ENCODE data around the gene CTNND2.
A peak's percentile ranks its signal among the peaks of the same experiment; 100 is the strongest.
"Not testable (repeated sequence)": the region's sequence is repeated elsewhere in the genome, so short reads cannot be mapped to it uniquely, and the experiment has no call there.

The CTNND2 gene

DNA sequence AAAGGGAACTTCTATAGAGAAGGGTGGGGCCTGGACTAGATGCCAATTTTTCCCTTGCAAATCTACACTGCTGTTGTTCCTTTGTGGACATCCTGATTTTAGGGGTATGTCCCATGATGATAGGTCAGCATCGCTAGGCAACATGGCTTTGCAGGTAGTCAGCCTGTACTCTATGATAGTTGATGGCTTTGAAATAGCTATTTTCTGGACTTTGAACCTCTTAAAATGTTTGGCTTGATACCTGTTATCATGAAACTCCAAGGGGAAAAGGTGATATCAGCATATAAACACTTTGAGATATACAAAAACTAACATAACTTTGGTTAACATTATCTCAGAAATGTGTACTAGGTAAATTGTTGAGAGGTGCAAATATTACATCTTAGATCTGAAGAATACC is 533.2 kb downstream of the CTNND2 start:
- DNase-seq, result no peak

DNA sequence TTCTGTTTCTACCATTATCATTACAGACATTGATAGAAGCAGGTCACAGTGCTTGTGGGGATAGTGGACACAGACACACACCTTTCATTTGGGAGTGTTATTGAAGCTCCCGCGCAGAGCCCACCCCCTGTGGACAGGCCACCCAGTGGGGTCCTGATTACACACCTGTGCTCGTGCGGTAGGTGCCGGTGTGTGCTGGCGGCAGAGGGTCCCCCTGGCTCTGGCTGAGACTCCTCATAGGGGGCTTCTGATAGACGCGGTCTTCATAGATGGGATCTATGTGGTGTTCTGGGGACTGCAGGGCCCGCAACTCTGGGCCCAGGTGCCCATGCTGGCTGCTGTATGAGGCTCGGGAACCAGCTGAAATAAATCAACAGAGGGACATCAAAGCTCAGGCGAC is 539.7 kb downstream of the CTNND2 start:
- DNase-seq, result no peak

DNA sequence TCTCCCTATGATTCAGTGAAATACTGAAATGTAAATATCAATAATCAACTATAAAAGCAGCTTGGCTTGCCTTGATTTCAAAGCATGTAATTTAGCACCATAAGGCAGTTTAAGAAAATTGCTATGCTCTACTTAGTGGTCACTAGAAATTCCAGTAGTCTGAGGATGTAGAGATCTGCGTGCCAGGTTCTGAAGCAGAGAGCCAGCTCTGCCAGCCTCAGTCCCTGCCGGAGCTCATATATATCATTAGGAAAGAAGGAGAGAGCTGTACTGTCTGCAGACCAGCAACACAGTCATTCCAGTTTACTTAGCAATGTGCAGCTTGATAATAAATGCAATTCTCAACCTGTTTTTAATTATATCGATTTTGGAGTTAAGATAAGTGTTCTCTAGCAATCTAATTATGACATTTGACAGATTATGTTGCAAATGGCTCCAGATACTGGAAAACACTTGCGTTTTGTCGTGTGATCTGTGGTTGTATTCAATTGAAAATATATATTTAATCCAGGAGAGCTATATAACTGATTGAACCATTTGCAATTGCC is 540.5 kb downstream of the CTNND2 start:
- DNase-seq, result peak; percentile 57

DNA sequence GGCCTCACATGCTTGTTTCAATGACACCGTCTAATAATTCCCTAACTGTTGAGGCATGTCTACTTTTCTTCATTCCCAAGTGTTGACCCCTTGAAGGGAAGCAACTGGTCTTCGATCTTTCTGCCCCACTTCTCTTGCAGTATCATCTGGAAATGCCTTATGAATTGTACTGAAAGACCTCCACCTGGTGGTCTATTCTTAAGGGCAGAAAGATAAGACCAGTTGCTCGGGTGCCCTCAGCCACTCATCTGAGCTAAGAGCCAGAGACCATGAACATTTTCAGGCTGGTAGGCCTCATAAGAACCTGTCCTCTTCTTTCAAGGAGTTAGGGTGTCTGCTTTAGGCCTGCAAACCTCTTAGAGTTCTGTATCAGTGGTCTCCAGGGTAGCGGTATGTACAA is 542.5 kb downstream of the CTNND2 start:
- no peak for DNase-seq

DNA sequence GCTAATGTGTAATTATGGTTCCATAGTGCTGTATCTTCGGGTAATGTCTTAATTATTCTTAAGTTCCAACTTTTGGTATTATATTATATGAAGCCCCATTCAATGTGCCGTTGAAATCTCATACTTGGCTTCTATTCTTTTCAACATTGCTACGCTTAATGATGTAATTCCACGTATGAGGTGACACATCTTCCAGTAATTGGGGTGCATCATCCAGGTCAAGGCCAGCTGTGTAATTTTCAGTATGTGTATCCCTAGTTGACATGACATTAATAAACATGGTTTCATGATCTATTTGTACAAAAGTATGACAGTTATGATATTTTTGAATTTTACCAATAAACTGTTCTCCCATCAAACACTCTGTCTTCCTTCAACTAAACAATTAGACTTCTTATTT is 546.3 kb downstream of the CTNND2 start:
- DNase-seq, result no peak

DNA sequence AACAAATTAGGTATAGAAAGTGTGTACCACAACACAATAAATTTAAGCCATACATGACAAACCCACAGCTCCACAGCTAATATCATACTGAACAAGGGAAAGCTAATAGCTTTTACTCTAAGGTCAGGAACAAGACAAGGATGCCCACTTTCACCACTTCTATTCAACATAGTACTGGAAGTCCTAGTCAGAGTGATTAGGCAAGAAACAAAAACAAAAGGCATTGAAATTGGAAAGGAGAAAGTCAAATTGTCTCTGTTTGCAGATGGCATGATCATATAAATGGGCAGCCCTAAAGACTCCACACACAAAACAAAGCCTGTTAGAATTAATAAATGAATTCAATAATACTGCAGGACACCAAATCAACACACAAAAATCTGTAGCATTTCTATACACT is 548.8 kb downstream of the CTNND2 start:
- no peak for DNase-seq

DNA sequence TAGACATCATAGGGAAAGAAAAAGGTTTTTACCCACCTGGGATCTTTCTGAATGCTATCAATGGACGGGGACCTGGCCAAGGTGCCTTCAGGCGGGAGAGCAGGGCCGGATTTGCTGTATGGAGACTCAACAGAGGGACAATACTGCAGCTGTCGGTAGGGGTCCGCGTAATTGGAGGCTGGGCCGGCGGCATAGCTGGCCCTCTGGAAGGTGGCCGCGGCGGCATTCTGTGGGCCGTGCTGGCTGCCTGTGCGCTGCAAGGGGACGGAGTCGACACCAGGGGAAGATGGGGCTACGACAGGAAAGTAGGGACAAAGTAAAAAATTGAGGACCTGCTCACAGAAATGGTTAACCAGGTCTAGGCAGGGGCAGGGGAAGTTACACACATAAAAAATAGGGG is 557.9 kb downstream of the CTNND2 start:
- no peak for DNase-seq

DNA sequence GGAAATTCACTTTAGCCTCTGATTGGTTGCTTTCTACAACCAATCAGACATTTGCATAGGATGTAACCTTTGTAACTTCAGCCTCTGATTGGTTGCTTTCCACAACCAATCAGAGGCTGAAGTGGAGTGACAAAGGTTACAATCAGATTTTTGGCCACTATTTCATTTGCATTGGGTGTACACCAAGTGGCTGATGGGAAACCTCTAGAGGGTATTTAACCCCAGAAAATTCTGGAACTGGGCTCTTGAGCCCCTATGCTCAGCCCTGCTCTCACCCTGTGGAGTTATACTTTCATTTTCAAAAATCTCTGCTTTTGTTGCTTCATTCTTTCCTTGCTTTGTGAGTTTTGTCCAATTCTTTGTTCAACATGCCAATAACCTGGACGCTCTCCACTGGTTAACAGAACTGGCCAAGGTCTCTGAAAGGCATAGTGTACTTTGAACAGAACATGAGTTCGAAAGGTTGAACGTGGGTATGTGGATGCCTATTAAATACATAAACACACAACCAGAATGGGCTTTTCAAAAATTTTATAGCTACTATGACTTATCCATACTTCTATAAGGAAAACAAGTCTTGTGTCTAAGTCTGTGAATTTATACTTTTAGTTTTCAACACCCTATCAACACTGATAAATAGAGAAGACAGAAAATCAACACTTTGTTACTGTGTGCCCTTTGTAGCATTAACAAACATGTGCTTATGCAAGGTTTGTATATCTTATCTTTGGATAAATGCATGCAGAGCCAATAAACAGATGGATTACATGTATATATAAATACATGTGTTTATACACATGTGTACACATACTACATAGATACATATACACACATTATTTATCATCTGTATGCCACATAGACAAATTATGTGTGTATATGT is 568.1 kb downstream of the CTNND2 start:
- no peak for DNase-seq

DNA sequence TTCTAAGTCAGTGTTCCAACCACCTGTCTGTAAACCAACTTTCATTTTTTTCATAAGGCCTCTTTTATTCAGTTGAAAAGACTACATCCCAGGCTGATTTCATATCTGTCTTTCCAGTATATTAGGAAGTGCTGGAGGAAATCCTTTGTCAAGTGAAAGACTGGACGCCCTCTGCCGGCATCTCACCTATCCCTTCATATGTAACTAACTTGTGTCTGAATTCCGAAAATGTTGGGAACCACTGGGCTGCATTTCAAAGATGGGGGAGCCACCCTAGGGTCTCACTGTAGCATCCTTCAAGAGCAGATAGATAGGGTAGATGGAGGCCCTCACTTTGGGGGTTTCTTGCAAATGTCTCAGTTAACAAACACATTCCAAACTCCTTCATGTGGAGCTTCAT is 569.8 kb downstream of the CTNND2 start:
- DNase-seq, result no peak

DNA sequence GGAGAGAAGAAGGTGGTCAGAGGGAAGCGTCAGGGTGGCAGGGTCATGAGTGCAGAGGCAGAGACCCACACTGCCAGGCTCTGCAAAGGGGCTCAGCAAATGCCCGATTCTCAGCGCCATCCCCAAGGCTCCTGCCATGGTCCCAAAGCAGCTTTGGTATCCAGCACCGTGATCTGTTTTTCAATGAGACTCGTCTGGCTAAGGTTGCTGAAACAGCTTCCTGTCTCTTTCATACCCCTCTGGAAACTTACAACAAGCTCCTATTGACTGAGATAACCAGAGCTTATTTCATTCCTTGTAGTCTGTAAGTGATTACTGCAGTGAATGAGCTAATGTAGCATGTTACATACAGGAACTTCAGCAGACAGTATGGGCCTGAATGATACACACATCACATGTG is 574.6 kb downstream of the CTNND2 start:
- DNase-seq, result no peak

DNA sequence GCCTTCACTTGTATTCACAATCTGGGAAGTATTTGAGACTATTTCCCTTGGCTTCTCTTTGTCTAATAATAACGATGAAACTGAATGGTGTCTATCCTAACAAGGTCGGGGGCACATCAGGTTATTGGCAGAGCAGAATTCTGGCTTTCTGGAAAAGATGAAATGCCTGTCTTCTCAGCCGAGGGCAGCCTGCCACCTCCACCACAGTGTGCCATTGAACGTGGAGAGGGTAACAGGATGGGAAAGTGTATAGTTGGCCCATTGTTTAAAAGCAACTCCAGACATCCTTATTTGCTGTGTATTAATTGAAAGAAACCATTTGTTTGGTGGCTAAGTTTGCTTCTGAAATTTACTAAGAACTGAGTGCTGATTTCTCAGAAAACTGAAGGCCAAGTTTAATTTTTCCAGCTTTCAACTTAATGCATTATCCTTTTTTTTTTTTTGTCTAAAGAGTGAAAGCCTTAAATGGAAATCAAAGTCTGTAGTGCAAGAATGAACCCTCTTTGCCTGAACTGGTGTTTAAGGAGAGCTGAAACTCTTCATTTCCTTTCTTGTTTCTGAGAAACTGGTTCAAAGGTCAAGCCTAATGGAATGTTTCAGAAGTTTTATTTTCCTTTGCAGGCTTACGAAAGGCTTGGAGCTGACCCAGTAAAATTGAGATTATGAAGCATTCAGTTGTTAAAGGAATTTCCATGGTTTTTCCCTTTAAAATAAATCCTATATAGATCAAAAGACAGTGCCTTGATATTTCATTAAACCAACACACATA is 579.5 kb downstream of the CTNND2 start:
- DNase-seq, result no peak

DNA sequence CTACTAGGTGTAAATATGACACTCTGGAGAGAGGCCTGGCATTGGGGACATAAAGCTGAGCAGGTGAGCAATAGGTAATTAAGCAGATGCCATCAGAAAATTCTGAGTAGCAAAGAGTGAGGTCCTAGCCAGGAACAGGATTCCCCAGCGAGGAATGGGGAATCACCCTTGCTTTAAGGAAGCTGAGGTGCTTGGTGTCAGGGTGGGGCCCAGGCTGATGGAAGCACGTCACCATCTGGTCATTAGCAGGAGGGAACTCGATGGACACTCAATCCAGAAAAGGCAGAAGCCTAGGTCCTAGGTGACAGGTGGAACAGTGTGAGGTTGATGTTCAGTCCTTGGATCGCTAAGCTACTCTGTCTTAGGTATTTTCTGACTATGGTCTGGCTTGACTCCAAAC is 580.5 kb downstream of the CTNND2 start:
- DNase-seq, result no peak

DNA sequence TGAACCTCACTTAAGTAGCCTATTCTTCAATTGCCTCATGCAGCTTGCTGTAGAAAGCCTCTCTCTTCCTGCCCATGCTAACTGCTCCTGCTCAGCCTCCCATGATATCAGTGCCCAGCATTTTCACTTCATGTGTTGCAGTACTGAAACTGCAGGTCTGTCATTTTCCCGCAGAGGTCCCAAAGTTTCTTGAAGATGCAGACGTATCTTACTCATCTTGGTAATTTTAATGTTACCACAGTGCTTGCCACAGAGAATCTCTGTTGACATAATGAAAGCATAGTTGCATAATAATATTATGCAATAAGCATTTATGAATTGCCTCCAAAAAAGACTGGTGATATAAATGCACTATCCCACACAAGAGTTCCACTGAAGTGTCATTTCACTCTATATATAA is 582.1 kb downstream of the CTNND2 start:
- DNase-seq, result no peak

DNA sequence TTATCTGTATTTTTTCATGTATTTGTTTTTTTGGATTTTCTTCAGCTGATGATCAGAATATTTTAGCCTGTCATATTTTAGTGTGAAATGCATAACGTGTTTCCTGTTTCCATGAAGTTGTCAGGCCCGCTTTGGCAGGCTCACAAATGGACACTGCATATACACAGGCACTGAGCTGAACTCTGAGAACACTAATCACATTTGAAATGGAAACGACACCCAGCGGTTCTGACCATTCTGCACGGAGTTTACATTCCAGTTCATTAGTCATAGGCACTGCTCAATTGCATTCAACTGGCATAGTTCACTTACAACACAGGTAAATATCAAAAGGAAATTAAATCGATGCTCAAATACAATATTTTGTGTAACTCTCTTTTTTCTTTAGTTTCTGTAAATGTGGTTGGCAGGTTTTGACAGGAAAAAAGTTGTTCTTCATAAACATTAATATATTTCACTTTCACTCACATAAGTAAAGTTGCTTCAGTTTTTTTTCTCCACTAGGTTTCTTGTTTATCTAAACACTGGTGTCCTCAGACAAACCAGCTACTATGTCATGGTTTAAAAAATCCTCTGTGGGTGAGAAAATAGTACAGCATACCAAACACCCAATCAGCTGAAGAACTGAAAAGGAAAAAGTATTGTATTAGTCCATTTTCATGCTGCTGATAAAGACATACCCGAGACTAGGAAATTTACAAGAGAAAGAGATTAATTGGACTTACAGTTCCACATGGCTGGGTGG is 584.2 kb downstream of the CTNND2 start:
- no peak for DNase-seq

DNA sequence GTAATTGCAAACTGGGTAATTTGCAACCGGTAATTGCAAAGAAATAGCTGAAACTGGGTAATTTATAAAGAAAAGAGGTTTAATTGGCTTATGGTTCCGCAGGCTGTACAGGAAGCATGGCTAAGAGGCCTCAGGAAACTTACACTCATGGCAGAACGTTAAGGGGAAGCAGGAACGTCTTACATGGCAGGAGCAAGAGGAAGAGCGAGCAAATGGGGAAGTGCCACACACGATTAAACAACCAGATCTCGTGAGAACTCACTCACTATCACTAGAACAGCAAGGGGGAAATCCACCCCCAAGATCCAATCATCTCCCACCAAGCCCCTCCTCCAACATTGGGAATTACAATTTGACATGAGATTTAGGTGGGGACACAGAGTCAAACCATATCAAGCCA is 590.6 kb downstream of the CTNND2 start:
- DNase-seq, result not testable (repeated sequence)

DNA sequence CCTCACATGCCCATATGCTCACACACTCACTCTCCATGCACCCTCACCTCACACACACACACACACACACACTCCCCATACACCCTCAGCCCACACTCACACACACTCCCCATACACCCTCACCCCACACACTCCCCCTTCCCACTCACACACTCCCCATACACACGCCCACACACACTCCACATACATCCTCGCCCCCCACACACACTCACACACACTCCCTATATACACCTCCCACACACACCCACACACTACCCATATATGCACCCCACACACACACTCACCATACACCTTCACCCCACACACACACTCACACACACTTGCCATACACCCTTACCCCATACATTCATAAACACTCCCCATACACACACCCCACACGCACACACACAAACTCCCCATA is 592.5 kb downstream of the CTNND2 start:
- DNase-seq, result no peak

DNA sequence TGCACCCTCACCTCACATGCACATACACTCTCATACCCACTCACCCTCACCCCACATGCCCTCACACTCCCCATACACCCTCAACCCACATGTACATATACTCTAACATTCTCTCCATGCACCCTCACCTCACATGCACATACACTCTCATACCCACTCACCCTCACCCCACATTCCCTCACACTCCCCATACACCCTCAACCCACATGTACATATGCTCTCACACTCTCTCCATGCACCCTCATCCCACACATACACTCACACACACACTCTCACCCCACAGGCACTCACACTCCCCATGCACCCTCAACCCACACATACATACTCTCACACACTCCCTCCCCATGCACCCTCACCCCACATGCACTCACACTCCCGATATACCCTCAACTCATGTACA is 593.0 kb downstream of the CTNND2 start:
- DNase-seq, result no peak

DNA sequence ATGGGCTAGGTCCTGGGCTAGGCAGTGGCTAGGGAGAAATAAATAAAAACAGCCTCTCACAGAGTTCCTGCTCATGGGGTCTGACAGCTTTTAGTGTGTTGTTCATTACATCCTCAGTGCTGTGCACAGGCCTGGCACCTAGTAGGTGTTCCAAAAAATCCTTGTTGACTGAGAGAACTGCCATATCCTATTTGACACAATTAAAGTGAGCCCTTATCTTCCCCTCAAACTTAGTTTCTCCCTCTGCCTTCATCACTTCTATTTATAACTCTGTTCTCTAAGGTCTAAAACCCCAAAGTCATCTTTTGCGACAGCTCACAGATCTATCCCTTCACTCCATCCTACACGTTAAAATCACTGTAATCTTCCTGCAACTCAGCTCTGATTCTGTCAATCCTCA is 594.1 kb downstream of the CTNND2 start:
- no peak for DNase-seq

DNA sequence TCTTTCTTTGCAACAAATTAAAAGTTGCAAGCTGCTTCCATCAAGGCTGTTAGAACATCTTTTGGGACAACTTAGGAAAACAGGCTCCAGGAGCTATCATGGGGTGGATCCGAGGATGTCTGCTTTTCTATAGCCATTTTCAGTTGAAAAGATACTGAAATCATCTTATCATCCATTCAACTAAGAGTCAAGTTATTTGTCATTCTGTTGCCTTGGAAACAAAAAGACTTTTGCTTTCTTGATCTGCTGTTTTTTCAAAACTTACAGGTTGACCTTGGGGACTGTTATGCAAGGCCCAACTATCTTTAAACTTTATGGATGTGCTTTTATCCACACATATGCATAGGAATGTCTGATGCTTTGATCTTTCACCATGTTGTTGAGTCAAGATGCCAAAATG is 597.9 kb downstream of the CTNND2 start:
- no peak for DNase-seq

DNA sequence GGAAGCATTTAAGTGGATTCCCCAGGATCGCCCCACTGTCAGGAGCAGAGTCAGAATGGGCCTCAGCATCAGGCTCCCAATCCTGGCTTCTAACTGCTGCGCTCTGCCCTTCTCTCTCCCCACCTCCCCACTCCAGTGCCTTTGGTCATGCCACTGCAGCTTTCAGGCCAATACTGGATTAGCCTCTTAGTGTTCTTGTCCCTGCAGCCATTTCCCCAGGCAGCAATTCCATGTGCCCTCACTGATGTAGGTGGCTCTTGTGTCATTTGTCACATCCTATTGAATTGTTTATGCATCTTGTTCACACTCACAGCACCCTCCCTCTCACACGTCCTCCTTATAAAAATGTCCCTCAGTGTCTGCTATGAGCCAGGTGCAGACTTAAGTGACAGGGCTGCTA is 599.0 kb downstream of the CTNND2 start:
- no peak for DNase-seq

DNA sequence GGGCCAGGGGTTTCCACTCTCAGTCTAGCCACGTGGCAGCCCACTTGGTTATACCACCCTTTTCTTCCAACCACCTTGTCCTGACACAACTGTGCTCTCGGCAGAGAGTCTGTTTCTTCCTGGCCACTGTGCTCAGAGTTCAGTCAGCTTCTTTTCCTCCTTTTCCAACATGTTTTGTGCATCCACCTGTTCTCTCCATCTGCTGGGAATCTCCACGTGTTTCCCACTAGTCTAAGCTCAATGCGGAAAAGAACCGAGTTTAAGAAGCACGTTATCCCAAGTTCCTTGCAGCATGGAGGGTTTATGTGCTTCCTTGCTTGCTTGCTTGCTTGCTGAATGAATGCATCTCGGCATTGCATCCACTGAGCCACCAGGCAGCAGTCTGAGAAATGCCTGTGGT is 599.6 kb downstream of the CTNND2 start:
- DNase-seq, result no peak

DNA sequence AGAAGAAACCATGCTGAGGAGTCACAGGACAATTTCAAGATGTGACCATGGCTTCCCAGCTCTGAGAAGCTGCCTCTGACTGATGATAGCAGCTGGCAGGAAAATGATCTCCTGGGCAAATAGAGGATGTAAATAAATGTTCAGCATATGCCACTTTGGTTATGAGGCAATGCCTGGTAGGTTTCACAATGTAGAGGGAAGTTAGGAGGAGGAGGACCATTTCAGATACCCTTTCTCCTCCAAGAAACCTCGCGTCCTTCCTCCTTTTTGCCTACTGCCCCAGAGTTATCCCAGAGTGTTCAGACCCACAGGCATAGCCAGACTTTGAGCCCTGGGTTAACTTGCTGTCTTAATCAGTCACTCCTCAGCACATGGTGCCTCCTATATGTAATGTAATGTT is 601.6 kb downstream of the CTNND2 start:
- no peak for DNase-seq

DNA sequence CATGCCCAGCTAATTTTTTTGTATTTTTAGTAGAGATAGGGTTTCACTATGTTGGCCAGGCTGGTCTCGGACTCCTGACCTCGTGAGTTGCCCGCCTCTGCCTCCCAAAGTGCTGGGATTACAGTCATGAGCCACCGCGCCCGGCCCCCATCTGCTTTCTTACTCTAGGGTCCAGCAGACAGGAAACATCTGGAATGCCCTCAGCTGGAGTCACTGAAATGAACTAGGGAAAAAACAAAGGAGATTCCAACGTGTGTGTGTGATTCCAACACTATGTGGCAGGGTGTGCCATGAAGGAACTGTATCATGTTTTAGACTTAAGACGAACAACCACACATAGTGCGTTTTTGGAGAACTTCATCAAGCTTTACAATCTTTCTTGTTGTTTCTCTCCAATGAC is 603.1 kb downstream of the CTNND2 start:
- no peak for DNase-seq

All from femur (tissue), 1 donor.